ENCODE results near the gene PAX7.

- TF ChIP-seq CTCF (IDR thresholded peaks at IDR 0.05) (no peak), POLR2A (IDR thresholded peaks at IDR 0.05; ENCODE audit: low read depth) (no peak)
These were observed 81.0 kb downstream of the PAX7 start for GRCh38 chr1:18711536-18712251.
